SW 1271 (cell line): ENCODE measurements around the gene MCRIP2.
A peak's percentile ranks its signal among the peaks of the same experiment; 100 is the strongest.

Experiments
- DNase-seq, 2 experiments: peaks; one replicate each; lab custom pipeline; 2025; lab: John Stamatoyannopoulos, UW

Gene MCRIP2

DNA sequence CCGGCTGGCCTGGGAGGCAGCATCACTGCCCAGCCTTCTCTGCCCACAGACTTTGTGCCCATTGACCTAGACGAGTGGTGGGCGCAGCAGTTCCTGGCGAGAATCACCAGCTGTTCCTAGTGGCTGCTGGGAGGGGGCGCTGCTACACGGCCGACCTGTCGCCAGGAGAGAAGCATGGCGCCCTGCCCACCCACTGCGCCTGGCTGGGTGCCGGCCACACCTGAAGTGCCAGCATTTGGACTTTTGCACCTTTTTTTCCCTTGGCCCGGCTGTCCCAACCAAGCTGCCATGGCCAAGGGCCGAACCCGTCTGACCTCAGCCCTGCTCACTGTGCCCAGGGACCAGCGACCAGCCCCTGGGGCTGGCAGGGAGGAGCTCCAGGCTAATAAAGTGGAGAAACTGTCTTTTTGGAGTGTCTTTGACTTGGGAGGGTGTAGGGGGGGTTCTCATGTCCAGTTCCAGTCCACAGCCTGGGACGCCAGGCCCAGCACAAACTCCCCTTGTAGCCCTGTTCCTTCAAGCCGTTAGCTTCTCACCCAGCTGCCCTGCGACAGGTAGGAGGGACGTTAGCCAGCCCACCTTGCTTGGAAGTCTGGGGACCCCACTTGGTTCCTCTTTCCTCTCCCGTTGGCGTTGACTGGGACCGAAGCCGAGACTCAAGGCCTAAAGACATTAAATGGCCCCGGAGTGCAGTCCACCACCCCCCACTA is 6.6 kb downstream of the MCRIP2 start:
- peak in 1 of 2 experiments; percentile 24 for DNase-seq

DNA sequence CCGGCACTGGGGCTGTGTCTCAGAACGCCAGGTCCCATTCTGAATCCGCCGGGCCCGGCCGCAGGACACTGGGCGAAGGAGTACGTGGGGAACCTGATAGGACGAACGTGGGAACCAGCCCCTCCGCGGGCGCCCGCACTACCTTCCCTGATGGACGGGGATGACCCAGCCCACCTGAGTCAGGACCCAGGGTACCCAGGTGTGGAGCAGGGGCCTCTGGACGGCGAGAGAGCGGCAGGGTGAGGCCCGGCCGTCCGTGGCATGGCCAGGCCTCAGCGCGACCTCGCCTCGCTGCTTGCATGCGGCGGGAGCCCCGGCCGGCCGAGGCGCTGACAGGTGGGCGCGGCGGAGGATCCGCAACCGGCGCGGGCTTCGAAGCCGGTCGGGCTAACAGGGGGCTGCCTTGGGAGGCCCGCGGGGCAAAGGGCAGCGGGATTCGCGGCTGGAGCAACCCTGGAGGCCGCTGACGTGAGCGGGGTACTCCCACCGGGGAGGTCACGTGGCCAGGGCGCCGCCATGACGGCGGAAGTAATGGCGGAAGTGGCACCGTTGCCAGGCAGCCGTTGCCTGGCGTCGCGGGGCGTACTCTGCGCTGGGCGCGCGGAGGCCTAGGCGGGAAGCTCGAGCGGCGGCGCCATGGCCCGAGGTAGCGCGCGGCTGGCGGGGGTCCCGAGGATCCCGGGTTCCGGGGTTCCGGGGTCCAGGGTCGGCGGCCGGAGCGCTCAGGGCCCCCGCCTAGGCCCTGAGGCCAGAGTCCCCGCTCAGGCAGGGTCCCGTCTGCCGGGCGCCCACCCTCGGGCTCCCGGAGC is 7.4 kb downstream of the MCRIP2 start, which contains the start of gene WDR90:
WDR90 (plus strand) TSS at position 585 of the 809 bp plus-strand sequence; CDS start at position 637, 52 bp downstream.
- peak; percentile 40 to 76 for DNase-seq

DNA sequence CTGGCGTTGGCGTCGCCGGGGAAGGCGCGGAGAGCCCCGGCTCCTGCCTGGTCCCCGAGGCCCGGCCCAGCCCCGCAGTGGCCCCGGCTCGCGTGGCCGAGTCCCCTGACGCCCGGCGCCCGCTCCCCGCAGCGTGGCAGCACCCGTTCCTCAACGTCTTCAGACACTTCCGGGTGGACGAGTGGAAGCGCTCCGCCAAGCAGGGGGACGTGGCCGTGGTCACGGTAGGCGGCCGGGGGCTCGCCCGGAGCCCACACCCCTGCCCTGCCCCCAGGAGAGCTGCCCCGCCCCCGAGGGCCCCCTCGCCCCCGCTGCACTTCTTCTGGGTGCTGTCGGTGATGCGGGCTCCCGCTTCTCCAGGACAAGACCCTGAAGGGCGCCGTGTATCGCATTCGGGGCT is 8.0 kb downstream of the MCRIP2 start:
- DNase-seq, result no peak

DNA sequence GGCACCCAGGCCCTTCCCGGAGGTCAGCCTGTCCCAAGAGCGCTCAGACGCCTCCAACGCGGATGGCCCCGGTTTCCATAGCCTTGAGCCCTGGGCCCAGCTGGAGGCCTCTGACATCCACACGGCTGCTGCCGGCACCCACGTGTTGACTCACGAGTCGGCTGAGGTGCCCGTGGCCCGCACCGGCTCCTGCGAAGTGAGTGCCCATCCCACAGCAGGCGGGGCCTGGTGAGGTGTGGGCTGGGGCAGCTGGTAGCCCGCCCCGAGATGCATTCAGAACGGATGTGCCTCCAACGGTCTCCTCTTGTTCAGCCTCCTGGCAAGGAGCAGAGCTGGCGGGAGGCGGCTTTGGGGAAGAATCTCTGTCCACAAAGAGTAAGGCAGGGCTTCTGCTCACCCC is 10.2 kb downstream of the MCRIP2 start:
- no peak for DNase-seq

DNA sequence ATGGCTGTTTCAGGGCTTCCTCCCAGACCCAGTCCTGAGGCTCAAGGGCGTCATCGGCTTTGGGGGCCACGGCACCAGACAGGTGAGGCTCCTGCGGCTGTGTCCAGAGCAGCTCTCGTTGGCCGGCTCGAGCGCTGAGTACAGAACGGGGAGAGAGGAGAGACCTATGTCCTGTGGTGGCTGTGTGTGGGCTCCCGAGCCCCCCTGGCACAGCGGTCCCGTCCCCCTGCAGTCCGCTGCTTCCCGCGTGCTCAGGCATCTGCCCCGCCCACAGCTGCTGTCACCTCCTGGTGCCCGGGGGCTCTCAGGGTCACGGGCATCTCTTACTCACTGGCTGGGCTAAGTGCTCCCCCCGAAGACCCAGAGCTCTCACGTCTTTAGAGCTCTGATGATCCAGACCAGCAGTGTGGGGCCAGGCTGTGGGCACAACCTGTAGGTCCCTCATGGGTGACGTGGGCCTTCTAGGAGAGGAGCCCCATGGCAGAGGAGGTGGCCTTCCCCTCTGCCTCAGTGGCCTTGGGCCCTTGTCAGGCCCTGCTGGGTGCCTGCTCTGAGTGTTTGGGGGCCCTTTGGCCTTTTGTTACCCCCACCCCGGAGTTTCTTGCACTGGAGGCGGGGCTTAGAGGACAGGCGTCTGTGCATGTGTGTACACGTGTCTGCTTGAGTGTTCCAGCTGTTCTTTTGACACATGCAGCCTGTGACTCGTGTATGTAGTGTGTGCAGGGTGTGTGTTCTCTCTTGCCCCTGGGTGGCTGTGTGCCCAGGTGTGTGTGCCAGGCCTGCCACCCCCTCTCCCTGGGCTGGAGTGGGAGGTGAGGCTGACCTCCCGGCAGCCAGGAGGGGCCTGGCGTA is 11.1 kb downstream of the MCRIP2 start:
- no peak for DNase-seq

DNA sequence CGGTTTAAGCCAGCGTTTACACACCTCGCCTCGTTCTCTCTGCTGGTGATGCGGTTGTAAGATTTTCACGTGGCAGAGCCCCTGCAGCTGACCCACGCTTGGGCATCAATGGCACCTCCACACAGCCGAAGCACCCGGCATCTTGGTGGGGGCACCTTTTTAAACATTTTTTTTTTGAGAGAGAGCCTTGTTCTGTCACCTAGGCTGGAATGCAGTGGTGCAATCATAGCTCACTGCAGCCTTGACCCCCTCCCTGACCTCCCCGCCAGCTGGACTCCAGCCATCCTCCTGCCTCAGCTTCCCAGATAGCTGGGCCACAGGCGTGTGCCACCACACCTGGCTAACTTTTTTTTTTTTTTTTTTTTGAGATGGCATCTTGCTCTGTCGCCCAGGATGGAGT is 12.4 kb downstream of the MCRIP2 start:
- DNase-seq, result no peak

DNA sequence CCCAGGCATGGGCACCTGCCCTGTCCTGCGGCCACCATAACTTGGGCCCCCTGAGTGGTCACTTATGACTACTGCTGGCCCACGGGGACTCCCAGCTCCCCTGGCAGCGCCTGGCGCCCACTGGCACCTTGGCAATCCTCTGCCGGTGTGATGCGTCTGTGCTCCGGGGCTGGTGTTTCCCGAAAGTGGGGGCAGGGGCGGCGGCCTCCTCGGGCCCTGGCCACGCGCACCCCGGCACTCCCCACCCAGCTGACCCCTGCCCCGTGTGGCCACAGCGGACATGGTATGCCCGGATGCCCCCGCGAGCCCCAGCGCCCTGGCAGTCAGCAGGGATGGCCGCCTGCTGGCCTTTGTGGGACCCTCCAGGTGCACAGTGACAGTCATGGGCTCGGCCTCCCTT is 15.9 kb downstream of the MCRIP2 start:
- no peak for DNase-seq

DNA sequence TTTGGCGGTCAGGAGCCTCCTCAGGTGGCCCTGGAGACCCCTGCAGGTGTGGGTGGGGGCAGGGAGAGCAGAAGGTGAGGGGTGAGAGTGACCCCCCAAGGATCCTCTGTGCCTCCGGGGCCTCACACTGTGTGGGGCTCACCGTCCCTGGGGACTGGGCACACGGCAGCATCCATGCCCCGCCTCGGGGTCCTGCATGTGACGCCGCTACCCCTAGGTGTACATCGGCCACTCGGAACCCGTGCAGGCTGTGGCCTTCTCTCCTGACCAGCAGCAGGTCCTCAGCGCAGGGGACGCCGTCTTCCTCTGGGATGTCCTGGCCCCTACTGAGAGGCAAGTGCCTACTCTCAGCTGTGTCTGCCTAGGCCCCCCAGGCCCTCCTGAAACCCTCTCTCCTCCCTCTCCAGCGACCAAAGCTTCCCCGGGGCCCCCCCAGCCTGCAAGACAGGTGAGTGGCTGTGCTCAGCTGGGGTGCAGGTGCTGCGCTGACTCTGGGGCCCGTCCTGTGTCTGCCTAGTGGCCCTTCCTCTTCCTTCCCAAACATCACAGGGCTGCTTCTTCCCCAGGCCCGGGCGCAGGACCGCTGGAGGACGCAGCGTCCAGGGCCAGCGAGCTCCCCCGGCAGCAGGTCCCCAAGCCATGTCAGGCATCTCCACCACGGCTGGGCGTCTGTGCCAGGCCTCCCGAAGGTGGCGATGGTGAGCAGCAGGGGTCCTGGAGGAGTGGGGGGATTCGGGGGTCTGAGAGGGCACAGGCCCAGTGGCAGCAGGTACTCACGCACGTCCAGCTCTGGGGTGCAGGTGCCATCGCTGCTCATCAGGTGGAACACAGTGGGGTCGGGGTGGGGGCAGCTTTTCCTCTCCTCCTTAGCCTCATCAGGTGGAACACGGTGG is 17.3 kb downstream of the MCRIP2 start:
- no peak for DNase-seq

DNA sequence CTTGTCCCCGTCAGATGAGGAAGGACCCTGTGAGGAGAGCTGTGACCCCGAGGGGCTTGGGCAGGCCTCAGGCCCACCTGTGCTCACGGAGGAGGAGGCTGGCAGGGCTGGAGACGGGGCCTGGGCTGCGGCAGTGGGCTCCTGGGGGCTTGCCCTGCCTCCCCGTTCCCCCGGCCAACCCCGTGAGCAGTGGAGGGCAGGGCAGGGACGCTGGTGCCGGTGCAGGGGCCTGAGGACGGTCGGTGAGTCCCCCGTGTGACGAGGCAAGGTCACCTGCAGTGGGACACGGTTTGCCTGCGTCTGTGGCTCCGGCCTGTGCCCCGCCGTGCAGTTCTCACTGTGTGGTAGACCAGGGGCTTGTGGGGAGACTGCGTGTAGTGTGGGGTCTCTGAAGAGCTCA is 18.0 kb downstream of the MCRIP2 start:
- DNase-seq, result no peak

DNA sequence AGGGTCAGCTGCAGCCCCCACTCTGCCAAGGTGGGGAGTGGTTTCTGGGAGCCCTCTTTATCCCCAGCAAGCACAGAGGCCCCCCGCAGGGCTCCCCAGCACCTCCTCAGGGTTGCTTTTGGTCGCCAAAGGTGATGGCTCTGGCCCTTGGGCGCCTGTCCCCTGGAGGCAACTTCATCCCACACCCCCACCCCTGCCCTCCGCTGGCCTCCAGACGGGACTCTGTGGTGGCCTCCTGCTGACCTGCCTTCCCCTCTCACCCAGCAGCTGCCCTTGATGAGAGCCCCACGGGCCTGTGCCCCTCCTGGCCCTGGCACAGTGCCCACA is 18.5 kb downstream of the MCRIP2 start:
- DNase-seq, result no peak

DNA sequence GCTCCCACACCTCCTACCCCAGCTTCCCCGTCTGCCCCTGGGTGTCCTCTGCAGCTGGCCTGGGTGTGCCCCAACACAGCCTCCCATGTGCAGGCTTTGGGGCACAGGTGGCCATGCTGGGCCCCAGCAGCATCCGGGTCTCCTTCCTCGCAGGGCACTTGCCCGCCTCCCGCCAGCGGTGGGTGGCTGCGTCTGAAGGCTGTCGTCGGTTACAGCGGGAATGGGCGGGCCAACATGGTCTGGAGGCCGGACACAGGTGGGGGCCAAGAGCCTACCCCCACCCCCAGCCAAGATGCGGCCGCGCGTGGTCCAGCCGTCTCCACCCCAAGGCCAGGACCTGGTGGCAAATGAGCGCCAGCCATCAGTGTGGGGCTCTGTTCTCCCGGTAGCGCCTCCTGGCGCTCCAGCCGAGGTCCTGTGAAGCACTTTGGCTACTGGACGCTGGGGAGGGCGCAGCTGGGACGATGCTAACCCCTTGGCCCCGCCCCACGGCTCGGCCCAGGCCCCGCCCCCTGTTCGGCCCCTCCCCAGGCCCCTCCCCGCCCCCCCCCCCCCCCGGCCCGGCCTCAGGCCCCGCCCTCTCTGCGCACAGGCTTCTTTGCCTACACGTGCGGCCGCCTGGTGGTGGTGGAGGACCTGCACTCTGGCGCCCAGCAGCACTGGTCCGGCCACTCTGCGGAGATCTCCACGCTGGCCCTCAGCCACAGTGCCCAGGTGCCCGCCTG is 19.0 kb downstream of the MCRIP2 start:
- DNase-seq, result peak; percentile 24 to 48

DNA sequence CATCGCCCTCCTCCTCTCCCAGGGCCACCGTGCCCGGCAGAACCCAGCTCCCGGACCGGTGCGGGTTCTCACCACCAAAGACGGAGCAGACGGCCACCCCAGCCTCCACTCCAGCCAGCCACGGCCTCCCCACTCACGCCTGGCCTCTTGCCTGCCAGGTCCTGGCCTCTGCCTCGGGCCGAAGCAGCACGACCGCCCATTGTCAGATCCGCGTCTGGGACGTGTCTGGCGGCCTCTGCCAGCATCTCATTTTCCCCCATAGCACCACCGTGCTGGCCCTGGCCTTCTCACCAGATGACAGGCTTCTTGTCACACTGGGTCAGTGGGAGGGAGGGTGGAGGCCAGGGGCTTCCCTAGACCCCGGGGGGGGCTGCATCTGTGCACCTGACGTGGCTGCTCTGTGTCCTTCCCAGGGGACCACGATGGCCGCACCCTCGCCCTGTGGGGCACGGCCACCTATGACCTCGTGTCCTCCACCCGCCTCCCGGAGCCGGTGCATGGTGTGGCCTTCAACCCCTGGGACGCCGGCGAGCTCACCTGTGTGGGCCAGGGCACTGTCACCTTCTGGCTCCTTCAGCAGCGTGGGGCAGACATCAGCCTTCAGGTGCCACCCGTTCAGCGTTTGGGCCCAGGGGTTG is 19.7 kb downstream of the MCRIP2 start:
- no peak for DNase-seq

DNA sequence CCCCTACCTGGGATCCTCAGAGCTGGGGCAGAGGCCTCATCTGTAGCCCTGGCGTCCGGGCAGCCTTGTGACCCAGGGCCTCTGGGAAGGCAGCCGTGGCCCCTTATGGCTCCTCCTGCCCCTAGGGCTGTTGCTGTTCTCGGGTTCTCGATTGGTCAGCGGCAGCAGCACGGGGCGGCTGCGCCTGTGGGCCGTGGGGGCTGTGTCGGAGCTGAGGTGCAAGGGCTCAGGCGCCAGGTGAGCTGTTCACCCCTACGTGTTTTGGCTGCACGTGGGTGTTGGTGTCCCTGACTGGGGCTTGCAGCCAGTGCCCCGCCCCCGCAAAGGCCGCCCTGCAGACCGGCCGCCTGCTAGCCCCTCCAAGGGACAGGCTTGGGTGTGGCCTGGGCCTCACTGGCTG is 20.5 kb downstream of the MCRIP2 start:
- DNase-seq, result no peak

DNA sequence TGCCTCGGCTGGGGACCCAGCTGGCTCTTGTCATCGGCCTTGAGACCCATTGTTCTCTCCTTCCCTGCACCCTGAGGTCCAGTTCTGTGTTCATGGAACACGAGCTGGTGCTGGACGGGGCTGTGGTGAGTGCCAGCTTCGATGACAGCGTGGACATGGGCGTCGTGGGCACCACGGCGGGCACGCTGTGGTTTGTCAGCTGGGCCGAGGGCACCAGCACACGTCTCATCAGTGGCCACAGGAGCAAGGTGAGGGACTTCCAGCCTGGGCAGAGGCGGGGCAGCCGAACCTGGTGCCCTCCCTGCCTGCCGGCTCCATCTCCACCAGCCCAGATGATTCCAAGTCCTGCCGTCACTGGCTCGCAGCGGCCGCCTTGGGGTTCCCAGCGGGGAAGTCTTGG is 21.0 kb downstream of the MCRIP2 start:
- no peak for DNase-seq

DNA sequence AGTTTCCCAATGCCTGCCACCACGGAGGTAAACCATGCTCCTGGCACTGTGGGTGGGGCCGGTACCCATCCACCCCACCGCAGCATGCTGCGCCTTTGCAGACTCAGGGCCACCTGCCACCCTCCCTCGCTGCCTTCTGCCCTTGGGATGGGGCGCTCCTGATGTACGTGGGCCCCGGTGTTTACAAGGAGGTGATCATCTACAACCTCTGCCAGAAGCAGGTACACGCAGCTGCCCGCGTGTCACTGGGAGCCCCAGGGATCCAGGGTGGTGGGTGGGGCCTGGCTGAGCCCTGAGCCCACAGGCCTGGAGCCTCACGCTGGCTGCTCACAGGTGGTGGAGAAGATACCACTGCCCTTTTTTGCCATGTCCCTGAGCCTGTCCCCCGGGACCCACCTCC is 24.9 kb downstream of the MCRIP2 start:
- no peak for DNase-seq

DNA sequence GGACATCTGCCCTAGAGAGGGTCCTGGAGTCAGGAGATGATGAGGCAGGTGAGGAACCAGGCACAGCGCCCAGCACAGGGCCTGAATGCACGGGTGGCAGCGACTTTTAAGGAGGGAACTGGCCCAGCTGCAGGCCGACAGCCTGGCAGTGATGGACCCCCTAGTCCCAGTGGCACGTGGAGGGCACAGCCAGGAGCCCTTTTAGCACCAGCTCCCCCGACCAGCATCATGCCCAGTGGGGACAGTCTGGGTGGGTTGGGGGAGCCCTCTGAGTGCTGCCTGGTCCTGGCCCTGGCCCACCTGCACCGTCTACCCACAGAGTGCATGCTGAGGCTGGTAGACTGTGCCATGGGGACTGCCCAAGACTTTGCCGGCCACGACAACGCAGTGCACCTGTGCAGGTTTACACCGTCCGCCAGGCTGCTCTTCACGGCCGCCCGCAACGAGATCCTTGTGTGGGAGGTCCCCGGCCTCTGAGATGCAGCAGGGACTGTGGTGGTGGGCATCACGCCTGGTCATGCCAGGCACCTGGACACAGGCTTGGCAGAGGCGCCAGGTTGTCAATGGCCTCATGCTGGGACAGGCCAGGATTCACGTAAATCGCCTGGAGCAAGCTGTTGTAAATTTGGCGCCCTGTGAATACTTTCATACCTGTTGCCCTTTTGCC is 25.6 kb downstream of the MCRIP2 start:
- DNase-seq, result no peak

DNA sequence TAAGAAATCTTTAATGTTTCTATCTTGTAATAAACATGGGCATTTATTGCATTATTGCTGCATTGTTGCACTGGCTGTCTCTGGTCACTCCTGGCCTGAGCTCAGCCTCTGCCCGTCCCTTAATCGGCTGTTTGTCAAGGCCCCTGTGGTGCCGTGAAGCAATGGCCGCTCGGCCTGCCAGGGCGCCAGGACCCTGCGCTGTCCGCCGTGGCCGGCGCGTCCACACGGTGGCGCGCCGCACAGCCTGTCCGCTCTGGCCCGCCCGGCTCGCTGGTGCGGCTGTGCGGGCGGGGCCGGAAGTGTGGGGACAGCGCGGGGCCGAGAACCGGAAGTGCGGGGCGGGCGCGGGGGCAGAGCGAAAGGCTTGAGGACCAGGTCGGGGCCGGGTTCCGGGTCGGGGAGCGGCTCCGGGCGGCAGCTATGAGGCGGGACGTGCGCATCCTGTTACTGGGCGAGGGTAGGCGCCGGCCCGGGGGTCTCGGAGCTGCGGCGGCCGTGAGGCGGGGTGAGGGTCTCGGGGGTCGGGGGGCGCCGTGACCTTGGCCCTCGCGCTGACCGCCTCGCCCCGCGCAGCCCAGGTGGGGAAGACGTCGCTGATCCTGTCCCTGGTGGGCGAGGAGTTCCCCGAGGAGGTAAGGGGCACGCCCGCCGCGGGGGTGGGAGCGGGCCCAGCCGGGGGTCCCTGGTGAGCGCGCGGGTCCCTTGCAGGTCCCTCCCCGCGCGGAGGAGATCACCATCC is 26.3 kb downstream of the MCRIP2 start, which contains the start of gene RHOT2:
RHOT2 (plus strand) TSS at position 353 of the 739 bp plus-strand sequence; CDS start at position 421, 68 bp downstream.
- DNase-seq, result peak; percentile 48 to 80

DNA sequence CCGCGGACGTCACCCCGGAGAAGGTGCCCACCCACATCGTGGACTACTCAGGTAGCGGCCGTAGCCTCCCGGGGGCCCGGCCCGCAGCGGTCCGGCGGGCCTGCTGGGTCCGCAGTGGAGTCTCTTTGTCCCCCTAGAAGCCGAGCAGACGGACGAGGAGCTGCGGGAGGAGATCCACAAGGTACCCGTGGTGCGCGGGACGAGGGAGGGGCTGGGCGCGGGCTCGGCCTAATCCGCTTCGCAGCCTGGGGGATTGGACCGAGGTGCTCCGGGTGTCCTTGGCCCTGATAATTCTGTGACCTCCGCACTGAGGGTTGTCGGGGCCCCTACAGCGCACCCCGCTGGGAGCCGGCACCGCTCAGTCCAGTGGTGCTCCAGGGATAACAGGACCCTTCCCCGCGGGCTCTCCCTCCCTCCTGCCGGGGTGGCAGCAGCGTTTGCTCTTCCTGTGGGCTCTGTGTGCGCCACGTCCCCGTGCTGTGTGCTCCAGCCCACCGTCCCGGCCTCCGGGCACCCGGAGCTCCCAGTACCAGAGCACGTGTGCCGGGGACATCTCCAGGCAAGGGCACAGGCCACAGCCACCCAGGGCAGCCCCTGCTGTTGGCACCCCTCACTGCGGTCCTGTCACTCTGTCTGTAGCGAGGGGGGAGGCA is 27.0 kb downstream of the MCRIP2 start:
- no peak for DNase-seq
